HEK293T (cell line): ENCODE measurements around the gene TAS2R41.
"Not testable (repeated sequence)": the region's sequence is repeated elsewhere in the genome, so short reads cannot be mapped to it uniquely, and the experiment has no call there.

ENCODE experiments used
- CTCF ChIA-PET: fragments of 350-600 bp; formaldehyde crosslinking; extraction: SDS; loops from one replicate; lab custom pipeline; 2021; ENCODE audit warnings: antibody characterized with exemption, inconsistent platforms; lab: Yijun Ruan, JAX
- POLR2A ChIA-PET: fragments of 350-600 bp; formaldehyde crosslinking; extraction: SDS; loops from one replicate; lab custom pipeline; 2020; ENCODE audit warnings: antibody characterized with exemption, inconsistent platforms; lab: Yijun Ruan, JAX
- DNase-seq: peaks from one replicate; pipeline ENCODE4 v3.0.0; 2012; ENCODE audit warnings: mixed read lengths; ENCODE audit errors: extremely low spot score
- ARNT ChIP-seq: fragments of 450-650 bp; IDR thresholded peaks from 2 replicates; pipeline ENCODE4 v1.6.1; 2017; ENCODE audit warnings: mild to moderate bottlenecking
- BHLHE40 ChIP-seq: fragments of 450-650 bp; IDR thresholded peaks from 2 replicates; pipeline ENCODE4 v1.6.1; 2016; ENCODE audit warnings: mild to moderate bottlenecking, moderate library complexity, borderline replicate concordance
- CTBP1 ChIP-seq: fragments of 450-650 bp; IDR thresholded peaks from 2 replicates; pipeline ENCODE4 v1.6.1; 2016; ENCODE audit warnings: borderline replicate concordance
- ELF4 ChIP-seq: fragments of 450-650 bp; IDR thresholded peaks from 2 replicates; pipeline ENCODE4 v1.6.1; 2017; ENCODE audit warnings: antibody characterized with exemption
- FOXA1 ChIP-seq: fragments of 450-650 bp; IDR thresholded peaks from 2 replicates; pipeline ENCODE4 v1.6.1; 2016; ENCODE audit warnings: mild to moderate bottlenecking
- FOXK2 ChIP-seq: fragments of 450-650 bp; IDR thresholded peaks from 2 replicates; pipeline ENCODE4 v1.6.1; 2016; ENCODE audit warnings: mild to moderate bottlenecking
- FOXM1 ChIP-seq: fragments of 450-650 bp; IDR thresholded peaks from 2 replicates; pipeline ENCODE4 v1.6.1; 2017; ENCODE audit warnings: mild to moderate bottlenecking, borderline replicate concordance
- HDGF ChIP-seq: fragments of 450-650 bp; IDR thresholded peaks from 2 replicates; pipeline ENCODE4 v1.6.1; 2017; ENCODE audit warnings: antibody characterized with exemption, borderline replicate concordance
- L3MBTL2 ChIP-seq: fragments of 450-650 bp; conservative IDR thresholded peaks from 2 replicates; pipeline ENCODE4 v1.6.1; 2016; ENCODE audit warnings: mild to moderate bottlenecking
- LEF1 ChIP-seq: fragments of 450-650 bp; IDR thresholded peaks from 2 replicates; pipeline ENCODE4 v1.6.1; 2017; ENCODE audit warnings: mild to moderate bottlenecking, borderline replicate concordance
- NFRKB ChIP-seq: fragments of 450-650 bp; IDR thresholded peaks from 2 replicates; pipeline ENCODE4 v1.6.1; 2016; ENCODE audit warnings: mild to moderate bottlenecking, moderate library complexity
- PKNOX1 ChIP-seq: fragments of 450-650 bp; IDR thresholded peaks from 2 replicates; pipeline ENCODE4 v1.6.1; 2016
- SP1 ChIP-seq: fragments of 450-650 bp; IDR thresholded peaks from 2 replicates; pipeline ENCODE4 v1.6.1; 2017
- SUZ12 ChIP-seq: fragments of 450-650 bp; IDR thresholded peaks from 2 replicates; pipeline ENCODE4 v1.6.1; 2016; ENCODE audit warnings: mild to moderate bottlenecking
- TARDBP ChIP-seq: fragments of 450-650 bp; IDR thresholded peaks from 2 replicates; pipeline ENCODE4 v1.6.1; 2016
- ZNF384 ChIP-seq: fragments of 450-650 bp; IDR thresholded peaks from 2 replicates; pipeline ENCODE4 v1.6.1; 2016

The TAS2R41 gene

GRCh38 chr7:143514995-143515735, 37.5 kb downstream of the TAS2R41 start:
- no peak for DNase-seq
- POLR2A ChIA-PET, result no interaction called here
- no peak for TF ChIP-seq BHLHE40
- TF ChIP-seq FOXA1, result no peak
- TF ChIP-seq PKNOX1, result no peak
- no peak for TF ChIP-seq SP1
- no peak for TF ChIP-seq CTBP1
- TF ChIP-seq TARDBP, result no peak
- no peak for TF ChIP-seq ARNT
- no peak for TF ChIP-seq L3MBTL2
- TF ChIP-seq SUZ12, result no peak
- TF ChIP-seq LEF1, result no peak
- no peak for TF ChIP-seq FOXK2
- no peak for TF ChIP-seq ZNF384
- TF ChIP-seq HDGF, result no peak
- no peak for TF ChIP-seq NFRKB
- TF ChIP-seq FOXM1, result no peak
- TF ChIP-seq ELF4, result no peak
- CTCF ChIA-PET, result no interaction called here

GRCh38 chr7:143516981-143517380, 39.3 kb downstream of the TAS2R41 start:
- TF ChIP-seq ELF4 (no peak), SUZ12 (no peak)
- ChIA-PET POLR2A (no interaction called here), CTCF (no interaction called here)
- no peak for DNase-seq

- ChIA-PET CTCF (no interaction called here), POLR2A (no interaction called here)
- no peak for DNase-seq
- TF ChIP-seq L3MBTL2, result no peak
- TF ChIP-seq HDGF, result no peak
- TF ChIP-seq LEF1, result no peak
- no peak for TF ChIP-seq PKNOX1
- no peak for TF ChIP-seq FOXM1
- TF ChIP-seq NFRKB, result no peak
- TF ChIP-seq ARNT, result no peak
- no peak for TF ChIP-seq FOXK2
- no peak for TF ChIP-seq TARDBP
- TF ChIP-seq ELF4, result no peak
- no peak for TF ChIP-seq FOXA1
- TF ChIP-seq ZNF384, result no peak
- TF ChIP-seq CTBP1, result no peak
- TF ChIP-seq SP1, result no peak
- TF ChIP-seq SUZ12, result no peak
- TF ChIP-seq BHLHE40, result no peak
Measured at GRCh38 chr7:143518521-143518920, 40.8 kb downstream of the TAS2R41 start.

GRCh38 chr7:143518941-143519340, 41.3 kb downstream of the TAS2R41 start:
- POLR2A ChIA-PET, result no interaction called here

GRCh38 chr7:143519411-143520131, 41.9 kb downstream of the TAS2R41 start:
- no peak for DNase-seq
- POLR2A ChIA-PET, result no interaction called here
- TF ChIP-seq ELF4, result no peak
- no peak for TF ChIP-seq CTBP1
- no peak for TF ChIP-seq TARDBP
- TF ChIP-seq HDGF, result no peak
- no peak for TF ChIP-seq ARNT
- TF ChIP-seq SP1, result no peak
- TF ChIP-seq SUZ12, result no peak
- TF ChIP-seq L3MBTL2, result no peak
- no peak for TF ChIP-seq PKNOX1
- TF ChIP-seq FOXK2, result no peak
- no peak for TF ChIP-seq FOXA1
- TF ChIP-seq NFRKB, result no peak
- TF ChIP-seq FOXM1, result no peak
- TF ChIP-seq LEF1, result no peak
- no peak for TF ChIP-seq BHLHE40
- TF ChIP-seq ZNF384, result no peak
- CTCF ChIA-PET, result no interaction called here

More at GRCh38 chr7:143518941-143519340, 41.3 kb downstream of the TAS2R41 start:
- TF ChIP-seq ELF4 (no peak), ARNT (no peak), HDGF (no peak), FOXM1 (no peak), FOXA1 (no peak), FOXK2 (no peak), SP1 (no peak), L3MBTL2 (no peak), SUZ12 (no peak), NFRKB (no peak), TARDBP (no peak), LEF1 (no peak), BHLHE40 (no peak), PKNOX1 (no peak)
- CTCF ChIA-PET, result no interaction called here
- DNase-seq, result no peak

- DNase-seq, POLR2A ChIA-PET, CTCF ChIA-PET: not testable (repeated sequence)
Measured at GRCh38 chr7:143522309-143522916, 44.7 kb downstream of the TAS2R41 start.
